SU-DHL-6 (cell line): ENCODE measurements around the gene ROCK2.

ENCODE experiments used
- H2AFZ ChIP-seq: fragments of 200-600 bp; sonication (generic); 2 replicates; pipeline ENCODE4 v1.6.1; 2014; ENCODE audit warnings: low read depth, mild to moderate bottlenecking, moderate library complexity, mixed read lengths, antibody characterized with exemption, low read length; ENCODE audit not compliant: severe bottlenecking
- H3F3A ChIP-seq: fragments of 200-600 bp; shearing (Covaris generic); 2 replicates; pipeline ENCODE4 v1.6.0; 2016; ENCODE audit warnings: antibody characterized with exemption, mild to moderate bottlenecking; ENCODE audit not compliant: insufficient read depth
- H3K27ac ChIP-seq: fragments of 200-600 bp; sonication (generic); 2 replicates; pipeline ENCODE4 v1.5.1; 2016; ENCODE audit warnings: low read depth, mild to moderate bottlenecking, low read length, moderate library complexity, mixed read lengths
- H3K27me3 ChIP-seq: fragments of 200-600 bp; sonication (generic), shearing (Covaris generic); 2 replicates; pipeline ENCODE4 v1.6.0; 2014; ENCODE audit warnings: mild to moderate bottlenecking, low read length
- H3K36me3 ChIP-seq: fragments of 200-600 bp; sonication (generic); 2 replicates; pipeline ENCODE4 v1.6.1; 2014; ENCODE audit warnings: mild to moderate bottlenecking, low read length, mixed read lengths
- H3K4me2 ChIP-seq: fragments of 300-600, 200-600 bp; shearing (Covaris generic), sonication (generic); 2 replicates; pipeline ENCODE4 v1.6.0; 2014; ENCODE audit warnings: low read length, low read depth, mild to moderate bottlenecking; ENCODE audit not compliant: poor library complexity, severe bottlenecking
- H3K4me3 ChIP-seq: fragments of 200-600 bp; sonication (generic); 2 replicates; pipeline ENCODE4 v1.5.1; 2014; ENCODE audit warnings: antibody characterized with exemption, low read length, mild to moderate bottlenecking, mixed read lengths; ENCODE audit not compliant: insufficient read depth, poor library complexity, severe bottlenecking
- H3K79me2 ChIP-seq: fragments of 200-600 bp; sonication (generic); 2 replicates; pipeline ENCODE4 v1.6.1; 2014; ENCODE audit warnings: mild to moderate bottlenecking, low read length, moderate library complexity; ENCODE audit not compliant: insufficient read depth
- H3K9ac ChIP-seq: fragments of 200-600 bp; sonication (generic); 2 replicates; pipeline ENCODE4 v1.7.0; 2014; ENCODE audit warnings: mild to moderate bottlenecking, low read length
- H3K9me2 ChIP-seq: fragments of 200-600 bp; sonication (generic); replicated peaks from 2 replicates; pipeline ENCODE4 v1.6.1; 2014; ENCODE audit warnings: low read length; ENCODE audit not compliant: insufficient read depth
- H3K9me3 ChIP-seq: fragments of 200-600 bp; sonication (generic); 2 replicates; pipeline ENCODE4 v1.6.1; 2014; ENCODE audit warnings: low read length, mixed read lengths; ENCODE audit not compliant: insufficient read depth
- H4K20me1 ChIP-seq: fragments of 200-600 bp; sonication (generic); 2 replicates; pipeline ENCODE4 v1.6.1; 2014; ENCODE audit warnings: low read depth, mild to moderate bottlenecking, antibody characterized with exemption, low read length, moderate library complexity, mixed read lengths
- EZH2phosphoT487 ChIP-seq: fragments of 200-600 bp; sonication (generic), shearing (Covaris generic); conservative IDR thresholded peaks from 2 replicates; pipeline ENCODE4 v1.6.1; 2018; ENCODE audit warnings: mild to moderate bottlenecking, antibody characterized with exemption, low read length, moderate library complexity, mixed read lengths
- TF ChIP-seq, protein P1 (sequence below): fragments of 200-600 bp; sonication (generic); IDR thresholded peaks from one replicate; pipeline ENCODE4 v1.5.1; 2017; ENCODE audit warnings: antibody characterized with exemption, mild to moderate bottlenecking, low read length, moderate library complexity; ENCODE audit not compliant: insufficient read depth, poor library complexity, severe bottlenecking

The ROCK2 gene

DNA sequence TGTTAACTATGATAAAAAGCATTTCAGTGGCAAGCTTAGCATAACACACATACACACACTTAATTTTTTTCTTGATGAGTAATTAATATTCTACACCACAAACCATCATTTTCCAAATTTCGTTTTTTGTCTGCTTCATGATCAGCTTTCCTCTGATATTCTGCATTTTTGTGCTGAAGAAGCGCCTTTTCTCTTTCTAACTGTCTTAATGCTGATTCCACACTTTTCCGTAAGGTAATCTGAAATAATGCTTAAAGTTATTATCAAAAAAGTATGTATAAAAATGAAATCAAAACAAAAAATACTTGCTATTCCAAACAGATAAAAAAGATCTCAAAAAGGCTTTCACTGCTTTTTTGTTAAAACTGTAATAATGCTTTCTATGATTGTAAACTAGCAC, 129.0 kb downstream of the ROCK2 start:
- Histone ChIP-seq H3K9ac (no peak overlapping the region), H3K27me3 (no peaks in the 10 kb centered on the region), H3K79me2 (no peaks in the 10 kb centered on the region), H3K4me2 (no peak overlapping the region), H3K27ac (no peak overlapping the region), H3K9me3 (no peaks in the 10 kb centered on the region), H3K4me3 (no peak overlapping the region), H4K20me1 (no peaks in the 10 kb centered on the region), H3F3A (0 out of 2 replicates have a peak, but pooled peaks cover 4% of the 10 kb centered on the region), H2AFZ (no peak overlapping the region), H3K36me3 (peaks cover 30% of the 10 kb centered on the region), H3K9me2 (no peaks in the 10 kb centered on the region)
- no peak for TF ChIP-seq EZH2phosphoT487
- TF ChIP-seq, protein P1, sequence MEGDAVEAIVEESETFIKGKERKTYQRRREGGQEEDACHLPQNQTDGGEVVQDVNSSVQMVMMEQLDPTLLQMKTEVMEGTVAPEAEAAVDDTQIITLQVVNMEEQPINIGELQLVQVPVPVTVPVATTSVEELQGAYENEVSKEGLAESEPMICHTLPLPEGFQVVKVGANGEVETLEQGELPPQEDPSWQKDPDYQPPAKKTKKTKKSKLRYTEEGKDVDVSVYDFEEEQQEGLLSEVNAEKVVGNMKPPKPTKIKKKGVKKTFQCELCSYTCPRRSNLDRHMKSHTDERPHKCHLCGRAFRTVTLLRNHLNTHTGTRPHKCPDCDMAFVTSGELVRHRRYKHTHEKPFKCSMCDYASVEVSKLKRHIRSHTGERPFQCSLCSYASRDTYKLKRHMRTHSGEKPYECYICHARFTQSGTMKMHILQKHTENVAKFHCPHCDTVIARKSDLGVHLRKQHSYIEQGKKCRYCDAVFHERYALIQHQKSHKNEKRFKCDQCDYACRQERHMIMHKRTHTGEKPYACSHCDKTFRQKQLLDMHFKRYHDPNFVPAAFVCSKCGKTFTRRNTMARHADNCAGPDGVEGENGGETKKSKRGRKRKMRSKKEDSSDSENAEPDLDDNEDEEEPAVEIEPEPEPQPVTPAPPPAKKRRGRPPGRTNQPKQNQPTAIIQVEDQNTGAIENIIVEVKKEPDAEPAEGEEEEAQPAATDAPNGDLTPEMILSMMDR: no peak

DNA sequence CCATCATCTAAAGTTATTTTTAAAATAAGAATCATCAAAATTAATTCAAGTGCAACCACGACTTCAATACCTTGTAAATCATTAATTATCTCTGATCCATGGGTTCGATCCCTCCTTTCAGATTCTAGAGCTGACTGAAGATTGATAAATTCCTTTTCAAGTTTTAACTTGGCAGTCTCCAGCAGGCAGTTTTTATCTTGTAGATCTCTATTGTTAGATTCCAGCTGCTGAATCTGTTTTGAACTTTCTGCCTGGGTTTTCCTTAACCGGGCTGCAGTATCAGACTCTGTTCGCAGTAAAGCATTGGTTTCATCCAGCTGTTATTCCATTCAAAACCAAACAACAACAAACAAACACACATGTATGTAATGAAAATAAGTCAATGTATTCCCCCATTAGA, 129.7 kb downstream of the ROCK2 start:
- Histone ChIP-seq H3K27ac (no peak overlapping the region), H3F3A (0 out of 2 replicates have a peak, but pooled peaks cover 4% of the 10 kb centered on the region), H4K20me1 (no peaks in the 10 kb centered on the region), H3K9me3 (no peaks in the 10 kb centered on the region), H3K4me2 (no peak overlapping the region), H3K9ac (no peak overlapping the region), H3K4me3 (no peak overlapping the region), H3K79me2 (no peaks in the 10 kb centered on the region), H2AFZ (no peak overlapping the region), H3K9me2 (no peaks in the 10 kb centered on the region), H3K27me3 (no peaks in the 10 kb centered on the region), H3K36me3 (peaks cover 33% of the 10 kb centered on the region)
- no peak for TF ChIP-seq EZH2phosphoT487
- TF ChIP-seq, protein P1: no peak

DNA sequence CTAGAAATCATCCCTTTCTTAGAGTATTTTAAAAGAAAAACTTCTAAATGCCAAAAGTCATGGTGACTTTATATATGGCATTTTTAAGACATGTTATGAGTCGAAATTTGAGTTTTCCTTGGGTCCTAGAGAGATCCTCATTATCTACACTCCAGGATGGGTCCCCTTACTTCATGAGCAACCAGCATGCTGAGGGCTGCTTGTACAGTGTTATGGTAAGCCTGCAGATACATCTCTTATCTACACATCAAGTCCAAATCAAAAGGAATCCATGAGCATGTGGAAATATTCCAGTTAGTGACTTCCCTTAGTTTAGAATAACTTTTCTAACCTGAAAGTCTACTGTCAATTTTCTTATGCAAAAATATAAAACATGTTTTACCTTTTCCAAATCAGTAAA, 130.5 kb downstream of the ROCK2 start:
- Histone ChIP-seq H4K20me1 (no peaks in the 10 kb centered on the region), H3K4me2 (no peak overlapping the region), H3K4me3 (no peak overlapping the region), H3K36me3 (peaks cover 33% of the 10 kb centered on the region), H3K9me2 (no peaks in the 10 kb centered on the region), H3K9ac (no peak overlapping the region), H2AFZ (no peak overlapping the region), H3K9me3 (no peaks in the 10 kb centered on the region), H3K27me3 (no peaks in the 10 kb centered on the region), H3K27ac (no peak overlapping the region), H3F3A (0 out of 2 replicates have a peak, but pooled peaks cover 4% of the 10 kb centered on the region), H3K79me2 (no peaks in the 10 kb centered on the region)
- TF ChIP-seq EZH2phosphoT487: no peak

GRCh38 chr2:11213090-11213638, 131.3 kb downstream of the ROCK2 start:
- Histone ChIP-seq H3K9ac (no peak overlapping the region), H2AFZ (no peak overlapping the region), H3K36me3 (peaks cover 29% of the 10 kb centered on the region), H3K9me3 (no peaks in the 10 kb centered on the region), H3K79me2 (no peaks in the 10 kb centered on the region), H3K27me3 (no peaks in the 10 kb centered on the region), H3K4me3 (no peak overlapping the region), H4K20me1 (no peaks in the 10 kb centered on the region), H3K9me2 (no peaks in the 10 kb centered on the region), H3K27ac (no peak overlapping the region), H3K4me2 (no peak overlapping the region), H3F3A (0 out of 2 replicates have a peak, but pooled peaks cover 4% of the 10 kb centered on the region)
- no peak for TF ChIP-seq EZH2phosphoT487
- TF ChIP-seq, protein P1: no peak
